ENCODE data around the gene ASTN2. TPM values are rescaled to one million over a fixed set of nuclear protein-coding genes. Genes with fewer than 3 reads are reported as not detected.

The ASTN2 gene
- total and polyA plus RNA-seq, 4 donors, result 0.57 to 2.9 (median 1.4) TPM

- TF ChIP-seq GABPA (IDR thresholded peaks at IDR 0.05 in 1 of 2, conservative IDR thresholded peaks at IDR 0.05 in 1 of 2) (no peak), FOXA1 (IDR thresholded peaks at IDR 0.05) (no peak), EGR1 (IDR thresholded peaks at IDR 0.05; ENCODE audit: low read depth in 2 of 2) (no peak), SP1 (IDR thresholded peaks at IDR 0.05) (no peak), JUND (IDR thresholded peaks at IDR 0.05) (no peak), YY1 (IDR thresholded peaks at IDR 0.05) (no peak), FOXA2 (IDR thresholded peaks at IDR 0.05) (no peak), NR2F2 (IDR thresholded peaks at IDR 0.05) (no peak), CTCF (IDR thresholded peaks at IDR 0.05; ENCODE audit: low read depth, low read length, missing input control) (no peak), ATF3 (IDR thresholded peaks at IDR 0.05) (no peak), HNF4G (IDR thresholded peaks at IDR 0.05) (no peak), RAD21 (IDR thresholded peaks at IDR 0.05) (no peak), REST (IDR thresholded peaks at IDR 0.05) (no peak), ZBTB33 (IDR thresholded peaks at IDR 0.05) (no peak), TAF1 (conservative IDR thresholded peaks at IDR 0.05) (no peak), HNF4A (conservative IDR thresholded peaks at IDR 0.05) (no peak), RXRA (IDR thresholded peaks at IDR 0.05) (no peak)
- Histone ChIP-seq H3K9ac (ENCODE audit: low read depth in 1 of 2, low read length in 2 of 2) (no peak overlapping the region), H3K4me1 (ENCODE audit: control insufficient read depth in 4 of 4, insufficient read depth in 4 of 4, low read length in 3 of 4) (no peaks in the 10 kb centered on the region), H3K27me3 (ENCODE audit: control insufficient read depth in 4 of 4, insufficient read depth in 4 of 4, low read length in 3 of 4) (peaks cover 0 to 8% (median 0%) of the 10 kb centered on the region in 4 donors), H3K9me3 (ENCODE audit: control insufficient read depth in 4 of 4, low read length in 3 of 4) (peaks cover 0 to 3% (median 0%) of the 10 kb centered on the region in 4 donors), H3K27ac (ENCODE audit: low read depth in 1 of 2, low read length in 2 of 2) (no peak overlapping the region), H3K36me3 (ENCODE audit: control insufficient read depth in 4 of 4, insufficient read depth in 3 of 4, low read depth in 1 of 4, low read length in 3 of 4) (no peaks in the 10 kb centered on the region), H3K4me3 (ENCODE audit: low read depth in 1 of 3, low read length in 3 of 3) (no peak overlapping the region)
- WGBS, result 61% methylated on average over 7 of the region's 7 CpGs
- no peak for DNase-seq (ENCODE audit: low spot score)
Measured at GRCh38 chr9:116812231-116813030, 602.4 kb downstream of the ASTN2 start.

All from liver (tissue), 9 donors.